DOHH2 (cell line): ENCODE data around the gene NOX5.

Experiments used
- CTCF ChIP-seq: fragments of 200-600 bp; sonication (generic); IDR thresholded peaks from one replicate; pipeline ENCODE4 v1.5.1; 2014; ENCODE audit warnings: antibody characterized with exemption, mild to moderate bottlenecking, low read depth, low read length; ENCODE audit not compliant: poor library complexity, severe bottlenecking
- EZH2phosphoT487 ChIP-seq: fragments of 200-600 bp; sonication (generic); IDR thresholded peaks from 2 replicates; pipeline ENCODE4 v1.6.1; 2017; ENCODE audit warnings: borderline replicate concordance, mild to moderate bottlenecking, antibody characterized with exemption, low read length, moderate library complexity, mixed read lengths

DNA sequence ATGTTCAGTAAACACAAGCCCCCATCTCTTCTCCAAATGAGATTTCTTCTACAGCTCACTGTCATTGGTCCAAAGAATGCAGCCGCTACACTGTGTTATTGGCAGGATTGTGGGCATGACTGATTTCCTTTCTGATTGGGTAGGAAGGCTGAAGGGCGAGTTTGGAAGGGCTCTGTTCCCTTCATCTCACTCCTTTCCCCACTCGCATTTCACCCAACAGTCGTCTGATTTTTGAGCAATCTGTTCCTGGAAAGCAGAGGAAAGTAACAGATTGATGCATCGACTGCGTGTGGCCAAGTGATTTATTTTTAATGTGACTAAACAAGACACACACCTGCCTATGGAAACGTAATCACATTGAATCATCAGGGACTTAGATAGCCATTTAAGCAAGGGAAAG is 55.5 kb downstream of the NOX5 start:
- no peak for TF ChIP-seq CTCF
- TF ChIP-seq EZH2phosphoT487: no peak
